DLD1 (cell line): ENCODE measurements around the gene CLEC16A.

Source experiments
- in situ Hi-C: cut with HindIII; loops from 2 replicates; pipeline ENCODE4 v1.10.0; 2017; ENCODE audit warnings: low sequenced_read_pairs

Gene CLEC16A

GRCh38 chr16:10944249-10945064, at the start of gene CLEC16A:
Gene CLEC16A (plus strand): TSS chr16:10944564. CDS start chr16:10944718, 154 bp downstream.
- in situ Hi-C loops = no loop called here

GRCh38 chr16:10895053-10895946, 49.1 kb upstream of the CLEC16A start:
- in situ Hi-C loops = no loop called here

DNA sequence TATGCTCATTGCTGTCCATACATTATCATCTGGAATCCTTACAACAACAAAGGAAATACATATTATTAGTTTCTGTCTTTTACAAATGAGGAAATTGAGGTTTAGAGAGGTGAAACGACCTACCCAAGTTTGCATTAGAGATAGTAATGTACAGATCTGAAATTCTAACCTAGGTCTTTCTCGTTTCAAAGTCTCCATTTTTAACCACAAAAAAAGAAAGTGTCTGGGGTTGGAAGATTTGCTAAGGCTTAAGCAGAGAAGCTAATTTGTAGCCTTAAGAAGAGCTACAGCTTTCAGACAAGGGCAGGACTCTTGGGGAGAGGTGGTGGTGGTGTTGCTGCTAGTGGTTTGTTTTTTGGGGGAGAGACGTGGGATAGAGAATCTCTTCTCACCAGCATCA, 48.2 kb upstream of the CLEC16A start:
- in situ Hi-C loops = no loop called here

DNA sequence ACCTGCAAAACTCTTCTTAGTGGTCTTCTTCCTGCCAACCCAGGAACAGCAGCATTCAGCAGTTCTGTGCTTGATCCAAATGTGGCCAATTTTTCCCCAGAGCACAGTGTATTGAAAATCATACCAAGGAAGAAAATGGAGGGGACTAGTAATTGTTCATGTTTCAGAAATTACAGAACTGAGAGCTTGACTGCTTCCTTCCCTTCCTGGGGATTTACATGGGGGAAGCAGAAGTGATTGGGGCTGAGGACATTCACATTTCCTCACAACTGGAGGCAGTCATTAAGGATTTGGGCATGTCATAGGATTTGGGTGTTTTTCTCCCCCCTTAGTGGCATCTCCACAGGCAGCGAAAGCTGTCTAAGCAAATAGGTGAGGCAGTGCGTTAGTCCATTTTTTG, 47.6 kb upstream of the CLEC16A start:
- in situ Hi-C loops = no loop called here

- in situ Hi-C loops = no loop called here
Observed at GRCh38 chr16:10897134-10897533, 47.2 kb upstream of the CLEC16A start.

DNA sequence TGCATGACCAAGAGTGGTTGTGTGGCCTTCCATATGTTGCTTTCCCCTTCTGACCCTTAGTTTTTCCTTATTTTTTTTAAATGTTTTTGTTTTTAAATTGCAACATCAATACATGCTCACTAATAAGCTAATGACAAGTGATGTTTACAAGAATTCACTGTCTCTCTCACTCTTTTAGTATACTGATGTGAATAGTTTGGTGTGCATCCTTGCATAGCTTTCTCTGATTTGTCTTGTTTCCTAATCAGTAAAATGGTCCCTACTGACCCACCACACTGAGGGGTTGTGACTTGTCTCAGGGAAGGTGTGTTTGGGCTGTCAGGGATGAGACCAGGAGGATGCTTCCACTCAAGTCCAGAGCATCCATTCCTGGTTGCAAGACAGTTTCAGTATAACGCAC, 41.4 kb upstream of the CLEC16A start:
- in situ Hi-C loops = loop anchor here (10.0 kb wide), 1 partner anchor 158 kb away; the partner anchor contains the start of gene NUBP1

DNA sequence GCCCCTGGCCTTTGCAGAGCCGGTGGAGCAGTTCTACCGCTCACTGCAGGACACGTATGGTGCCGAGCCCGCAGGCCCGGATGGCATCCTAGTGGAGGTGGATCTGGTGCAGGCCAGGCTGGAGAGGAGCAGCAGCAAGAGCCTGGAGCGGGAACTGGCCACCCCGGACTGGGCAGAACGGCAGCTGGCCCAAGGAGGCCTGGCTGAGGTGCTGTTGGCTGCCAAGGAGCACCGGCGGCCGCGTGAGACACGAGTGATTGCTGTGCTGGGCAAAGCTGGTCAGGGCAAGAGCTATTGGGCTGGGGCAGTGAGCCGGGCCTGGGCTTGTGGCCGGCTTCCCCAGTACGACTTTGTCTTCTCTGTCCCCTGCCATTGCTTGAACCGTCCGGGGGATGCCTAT, 37.9 kb upstream of the CLEC16A start:
- in situ Hi-C loops = loop anchor here (10.0 kb wide), 1 partner anchor 162 kb away; the partner anchor contains the start of gene NUBP1

- in situ Hi-C loops = loop anchor here (10.0 kb wide), 1 partner anchor 162 kb away; the partner anchor contains the start of gene NUBP1
Observed at GRCh38 chr16:10906914-10907756, 37.2 kb upstream of the CLEC16A start.

DNA sequence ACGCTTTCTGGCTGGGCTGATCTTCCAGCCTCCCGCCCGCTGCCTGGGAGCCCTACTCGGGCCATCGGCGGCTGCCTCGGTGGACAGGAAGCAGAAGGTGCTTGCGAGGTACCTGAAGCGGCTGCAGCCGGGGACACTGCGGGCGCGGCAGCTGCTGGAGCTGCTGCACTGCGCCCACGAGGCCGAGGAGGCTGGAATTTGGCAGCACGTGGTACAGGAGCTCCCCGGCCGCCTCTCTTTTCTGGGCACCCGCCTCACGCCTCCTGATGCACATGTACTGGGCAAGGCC, 36.7 kb upstream of the CLEC16A start:
- in situ Hi-C loops = loop anchor here (10.0 kb wide), 1 partner anchor 163 kb away; the partner anchor contains the start of gene NUBP1

- in situ Hi-C loops = no loop called here
Observed at GRCh38 chr16:10911267-10911666, 33.1 kb upstream of the CLEC16A start.

GRCh38 chr16:10916534-10916933, 27.8 kb upstream of the CLEC16A start:
- in situ Hi-C loops = no loop called here

DNA sequence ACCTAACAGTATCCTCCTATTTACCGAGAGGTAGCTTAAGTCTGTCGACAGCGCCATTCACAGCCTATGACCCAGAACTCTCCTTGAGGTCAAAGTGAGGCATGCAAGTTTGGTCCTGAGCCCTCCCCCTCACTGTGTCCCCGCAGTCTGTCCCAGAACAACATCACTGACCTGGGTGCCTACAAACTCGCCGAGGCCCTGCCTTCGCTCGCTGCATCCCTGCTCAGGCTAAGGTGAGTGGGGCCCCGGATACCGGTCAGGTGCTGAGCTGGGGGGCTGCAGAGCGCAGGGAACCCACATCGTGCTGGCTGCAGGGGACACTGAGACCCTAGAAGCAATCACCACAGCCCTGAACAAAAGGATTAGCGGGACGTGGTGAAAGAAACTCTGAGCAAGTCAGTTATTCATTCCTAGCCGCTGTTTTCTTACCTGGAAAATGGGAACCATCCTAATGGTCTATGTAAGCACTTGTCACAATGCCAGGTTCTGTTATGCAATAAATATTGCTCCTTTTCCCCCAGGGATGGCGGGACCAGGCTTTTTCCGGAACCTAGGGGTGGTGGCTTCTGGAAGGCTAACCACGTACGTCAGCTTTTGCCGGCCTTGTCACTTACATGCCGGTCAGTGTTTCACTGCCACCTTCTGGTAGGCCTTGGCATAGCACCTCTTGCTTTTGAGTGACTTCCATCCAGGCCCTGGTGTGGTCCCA, 25.9 kb upstream of the CLEC16A start:
- in situ Hi-C loops = no loop called here

- in situ Hi-C loops = no loop called here
Observed at GRCh38 chr16:10919003-10919351, 25.4 kb upstream of the CLEC16A start.

- in situ Hi-C loops = no loop called here
Observed at GRCh38 chr16:10920726-10921427, 23.5 kb upstream of the CLEC16A start.

- in situ Hi-C loops = no loop called here
Observed at GRCh38 chr16:10921536-10922327, 22.6 kb upstream of the CLEC16A start.

GRCh38 chr16:10922328-10923145, 21.8 kb upstream of the CLEC16A start:
- in situ Hi-C loops = no loop called here

- in situ Hi-C loops = no loop called here
Observed at GRCh38 chr16:10923146-10923649, 21.2 kb upstream of the CLEC16A start.
